Measurements from ENCODE around the gene AHRR. TPM values are rescaled to one million over a fixed set of nuclear protein-coding genes. Genes with fewer than 3 reads are reported as not detected.

AHRR gene
- total and polyA plus RNA-seq, 9 of the 15 experiments (the other 6 are each of a cell fraction or from before 2014, with no cell fraction given): 0.06 to 1.6 (median 0.75) TPM; not detected in 1

DNA sequence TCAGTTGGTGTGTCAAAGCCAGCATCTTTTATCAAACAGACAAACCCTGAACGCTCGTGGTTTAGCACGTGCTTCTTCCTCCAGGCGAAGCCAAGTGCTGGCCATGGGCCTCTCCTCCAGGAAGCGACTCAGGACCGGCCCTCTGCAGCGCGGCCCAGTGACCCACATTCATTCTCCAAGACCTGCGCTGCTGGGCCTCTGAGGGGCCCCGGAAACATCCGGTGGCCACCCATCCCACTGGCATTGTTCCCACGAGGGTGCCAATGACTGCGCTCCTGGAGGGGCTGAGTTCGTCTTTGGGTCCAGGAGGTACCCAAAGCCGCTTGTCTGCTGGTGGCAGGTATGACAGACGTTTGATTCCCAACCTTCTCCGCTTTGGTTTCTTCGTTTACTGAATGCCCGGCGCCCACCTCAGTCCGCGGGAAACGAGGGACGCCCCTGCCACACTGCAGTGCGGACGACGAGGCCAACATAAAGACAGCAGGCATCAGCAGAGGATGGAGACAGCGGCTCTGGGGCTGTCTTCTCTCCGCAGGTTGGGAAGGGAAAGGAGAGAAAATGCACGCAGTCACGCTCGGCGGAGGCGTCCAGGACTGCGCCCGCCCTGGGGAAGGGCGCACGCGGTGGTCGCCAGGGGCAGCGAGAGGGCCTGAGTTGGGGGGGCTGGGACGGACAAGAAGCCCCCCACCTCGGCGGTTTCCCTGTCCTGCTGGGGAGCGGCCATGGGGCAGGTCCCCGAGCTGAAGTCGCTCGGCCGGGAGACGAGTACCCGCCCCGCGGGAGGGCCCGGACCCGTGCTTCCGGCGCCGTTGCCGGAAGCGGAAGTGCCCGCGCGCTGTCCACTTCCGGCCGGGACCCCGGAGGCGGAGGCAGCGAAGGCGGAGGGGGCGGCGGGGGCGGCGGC lies 121.1 kb downstream of the AHRR start, which contains the start of gene EXOC3 (continued):
- TF ChIP-seq, protein P1, sequence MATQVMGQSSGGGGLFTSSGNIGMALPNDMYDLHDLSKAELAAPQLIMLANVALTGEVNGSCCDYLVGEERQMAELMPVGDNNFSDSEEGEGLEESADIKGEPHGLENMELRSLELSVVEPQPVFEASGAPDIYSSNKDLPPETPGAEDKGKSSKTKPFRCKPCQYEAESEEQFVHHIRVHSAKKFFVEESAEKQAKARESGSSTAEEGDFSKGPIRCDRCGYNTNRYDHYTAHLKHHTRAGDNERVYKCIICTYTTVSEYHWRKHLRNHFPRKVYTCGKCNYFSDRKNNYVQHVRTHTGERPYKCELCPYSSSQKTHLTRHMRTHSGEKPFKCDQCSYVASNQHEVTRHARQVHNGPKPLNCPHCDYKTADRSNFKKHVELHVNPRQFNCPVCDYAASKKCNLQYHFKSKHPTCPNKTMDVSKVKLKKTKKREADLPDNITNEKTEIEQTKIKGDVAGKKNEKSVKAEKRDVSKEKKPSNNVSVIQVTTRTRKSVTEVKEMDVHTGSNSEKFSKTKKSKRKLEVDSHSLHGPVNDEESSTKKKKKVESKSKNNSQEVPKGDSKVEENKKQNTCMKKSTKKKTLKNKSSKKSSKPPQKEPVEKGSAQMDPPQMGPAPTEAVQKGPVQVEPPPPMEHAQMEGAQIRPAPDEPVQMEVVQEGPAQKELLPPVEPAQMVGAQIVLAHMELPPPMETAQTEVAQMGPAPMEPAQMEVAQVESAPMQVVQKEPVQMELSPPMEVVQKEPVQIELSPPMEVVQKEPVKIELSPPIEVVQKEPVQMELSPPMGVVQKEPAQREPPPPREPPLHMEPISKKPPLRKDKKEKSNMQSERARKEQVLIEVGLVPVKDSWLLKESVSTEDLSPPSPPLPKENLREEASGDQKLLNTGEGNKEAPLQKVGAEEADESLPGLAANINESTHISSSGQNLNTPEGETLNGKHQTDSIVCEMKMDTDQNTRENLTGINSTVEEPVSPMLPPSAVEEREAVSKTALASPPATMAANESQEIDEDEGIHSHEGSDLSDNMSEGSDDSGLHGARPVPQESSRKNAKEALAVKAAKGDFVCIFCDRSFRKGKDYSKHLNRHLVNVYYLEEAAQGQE (IDR thresholded peaks at IDR 0.05; ENCODE audit: borderline replicate concordance): peak; percentile 23; the same call in 1 of the 2 replicates
- TF ChIP-seq, protein P1 (CRISPR knock-in tag; IDR thresholded peaks at IDR 0.05; ENCODE audit: low read depth): 0 out of 2 replicates have a peak, but pooled peaks have one; percentile 55
- TF ChIP-seq FOXP1 (CRISPR knock-in tag; IDR thresholded peaks at IDR 0.05): no peak
- no peak for TF ChIP-seq RBM17 (IDR thresholded peaks at IDR 0.05; ENCODE audit: borderline replicate concordance, low read depth, low read length)
- TF ChIP-seq TAF1 (IDR thresholded peaks at IDR 0.05; ENCODE audit: control insufficient read depth, extremely low read depth, insufficient read depth, low read length, severe bottlenecking): peak; percentile 60
- peak; percentile 84; the same call in 1 of the 2 replicates for TF ChIP-seq NKRF (IDR thresholded peaks at IDR 0.05; ENCODE audit: borderline replicate concordance)
- 0 out of 2 replicates have a peak, but pooled peaks have one; percentile 35 for TF ChIP-seq ZNF224 (CRISPR knock-in tag; IDR thresholded peaks at IDR 0.05)
- TF ChIP-seq, protein P2, sequence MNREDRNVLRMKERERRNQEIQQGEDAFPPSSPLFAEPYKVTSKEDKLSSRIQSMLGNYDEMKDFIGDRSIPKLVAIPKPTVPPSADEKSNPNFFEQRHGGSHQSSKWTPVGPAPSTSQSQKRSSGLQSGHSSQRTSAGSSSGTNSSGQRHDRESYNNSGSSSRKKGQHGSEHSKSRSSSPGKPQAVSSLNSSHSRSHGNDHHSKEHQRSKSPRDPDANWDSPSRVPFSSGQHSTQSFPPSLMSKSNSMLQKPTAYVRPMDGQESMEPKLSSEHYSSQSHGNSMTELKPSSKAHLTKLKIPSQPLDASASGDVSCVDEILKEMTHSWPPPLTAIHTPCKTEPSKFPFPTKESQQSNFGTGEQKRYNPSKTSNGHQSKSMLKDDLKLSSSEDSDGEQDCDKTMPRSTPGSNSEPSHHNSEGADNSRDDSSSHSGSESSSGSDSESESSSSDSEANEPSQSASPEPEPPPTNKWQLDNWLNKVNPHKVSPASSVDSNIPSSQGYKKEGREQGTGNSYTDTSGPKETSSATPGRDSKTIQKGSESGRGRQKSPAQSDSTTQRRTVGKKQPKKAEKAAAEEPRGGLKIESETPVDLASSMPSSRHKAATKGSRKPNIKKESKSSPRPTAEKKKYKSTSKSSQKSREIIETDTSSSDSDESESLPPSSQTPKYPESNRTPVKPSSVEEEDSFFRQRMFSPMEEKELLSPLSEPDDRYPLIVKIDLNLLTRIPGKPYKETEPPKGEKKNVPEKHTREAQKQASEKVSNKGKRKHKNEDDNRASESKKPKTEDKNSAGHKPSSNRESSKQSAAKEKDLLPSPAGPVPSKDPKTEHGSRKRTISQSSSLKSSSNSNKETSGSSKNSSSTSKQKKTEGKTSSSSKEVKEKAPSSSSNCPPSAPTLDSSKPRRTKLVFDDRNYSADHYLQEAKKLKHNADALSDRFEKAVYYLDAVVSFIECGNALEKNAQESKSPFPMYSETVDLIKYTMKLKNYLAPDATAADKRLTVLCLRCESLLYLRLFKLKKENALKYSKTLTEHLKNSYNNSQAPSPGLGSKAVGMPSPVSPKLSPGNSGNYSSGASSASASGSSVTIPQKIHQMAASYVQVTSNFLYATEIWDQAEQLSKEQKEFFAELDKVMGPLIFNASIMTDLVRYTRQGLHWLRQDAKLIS (CRISPR knock-in tag; IDR thresholded peaks at IDR 0.05): peak; percentile 75; the same call in 1 of the 2 replicates
- TF ChIP-seq, protein P3, sequence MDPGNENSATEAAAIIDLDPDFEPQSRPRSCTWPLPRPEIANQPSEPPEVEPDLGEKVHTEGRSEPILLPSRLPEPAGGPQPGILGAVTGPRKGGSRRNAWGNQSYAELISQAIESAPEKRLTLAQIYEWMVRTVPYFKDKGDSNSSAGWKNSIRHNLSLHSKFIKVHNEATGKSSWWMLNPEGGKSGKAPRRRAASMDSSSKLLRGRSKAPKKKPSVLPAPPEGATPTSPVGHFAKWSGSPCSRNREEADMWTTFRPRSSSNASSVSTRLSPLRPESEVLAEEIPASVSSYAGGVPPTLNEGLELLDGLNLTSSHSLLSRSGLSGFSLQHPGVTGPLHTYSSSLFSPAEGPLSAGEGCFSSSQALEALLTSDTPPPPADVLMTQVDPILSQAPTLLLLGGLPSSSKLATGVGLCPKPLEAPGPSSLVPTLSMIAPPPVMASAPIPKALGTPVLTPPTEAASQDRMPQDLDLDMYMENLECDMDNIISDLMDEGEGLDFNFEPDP (CRISPR knock-in tag; IDR thresholded peaks at IDR 0.05): no peak
